COLO668 (cell line): ENCODE measurements around the gene CFAP91.
A peak's percentile ranks its signal among the peaks of the same experiment; 100 is the strongest.
"Not testable (repeated sequence)": the region's sequence is repeated elsewhere in the genome, so short reads cannot be mapped to it uniquely, and the experiment has no call there.

Source experiments
- DNase-seq: peaks from one replicate; lab custom pipeline; 2025; ENCODE audit not compliant: unreplicated experiment; lab: John Stamatoyannopoulos, UW

Gene CFAP91

GRCh38 chr3:119676771-119677640 lies 25.8 kb upstream of the CFAP91 start, which contains the start of gene COX17:
TSS of gene COX17 (minus strand) at chr3:119677406. CDS start at chr3:119677310, 96 bp downstream.
- peak; percentile 92 for DNase-seq

GRCh38 chr3:119677641-119677934 lies 25.2 kb upstream of the CFAP91 start:
- no peak for DNase-seq

- not testable (repeated sequence) for DNase-seq
Observed at GRCh38 chr3:119678209-119678608, 24.6 kb upstream of the CFAP91 start.

GRCh38 chr3:119679874-119680273 lies 22.9 kb upstream of the CFAP91 start:
- DNase-seq, result no peak

- no peak for DNase-seq
Observed at GRCh38 chr3:119681279-119681678, 21.5 kb upstream of the CFAP91 start.

GRCh38 chr3:119683421-119683820 lies 19.4 kb upstream of the CFAP91 start:
- DNase-seq, result no peak

- no peak for DNase-seq
Observed at GRCh38 chr3:119690043-119690656, 12.7 kb upstream of the CFAP91 start.

- DNase-seq, result no peak
Observed at GRCh38 chr3:119695480-119695879, 7.3 kb upstream of the CFAP91 start.

GRCh38 chr3:119697394-119697793 lies 5.4 kb upstream of the CFAP91 start:
- peak; percentile 3 for DNase-seq

GRCh38 chr3:119700269-119700919 lies 2.4 kb upstream of the CFAP91 start:
- no peak for DNase-seq

GRCh38 chr3:119700920-119701734 lies 1.7 kb upstream of the CFAP91 start:
- no peak for DNase-seq

GRCh38 chr3:119703820-119704531 lies 1.2 kb downstream of the CFAP91 start:
- DNase-seq, result no peak

- DNase-seq, result no peak
Observed at GRCh38 chr3:119715105-119715504, 12.3 kb downstream of the CFAP91 start.

GRCh38 chr3:119716998-119717397 lies 14.2 kb downstream of the CFAP91 start:
- no peak for DNase-seq

GRCh38 chr3:119717520-119717919 lies 14.7 kb downstream of the CFAP91 start:
- DNase-seq, result no peak

GRCh38 chr3:119723022-119723421 lies 20.2 kb downstream of the CFAP91 start:
- DNase-seq, result no peak

- DNase-seq, result no peak
Observed at GRCh38 chr3:119726909-119727308, 24.1 kb downstream of the CFAP91 start.

GRCh38 chr3:119729996-119730395 lies 27.2 kb downstream of the CFAP91 start:
- no peak for DNase-seq

- DNase-seq, result no peak
Observed at GRCh38 chr3:119731560-119732343, 28.9 kb downstream of the CFAP91 start.

GRCh38 chr3:119733812-119734211 lies 31.0 kb downstream of the CFAP91 start:
- no peak for DNase-seq
